IMR-90 (cell line): ENCODE data around the gene FCRL2. TPM values are rescaled to one million over a fixed set of nuclear protein-coding genes. Genes with fewer than 3 reads are reported as not detected.

Source experiments
- ATAC-seq: fragments of 200-7000 bp; cut with Tn5 transposase; 2 replicates; pipeline ENCODE4 v1.9.1; 2020; ENCODE audit warnings: low read depth, mild to moderate bottlenecking, moderate library complexity
- BruUV-seq: library from RNA; stranded (reverse); fragments of 400-500 nt; replicated peaks from 2 replicates; lab custom pipeline; 2021; lab: Mats Ljungman, UMichigan
- CTCF ChIA-PET: fragments of 300-600 bp; formaldehyde crosslinking; extraction: SDS; loops from one replicate; lab custom pipeline; 2021; ENCODE audit warnings: antibody characterized with exemption; lab: Yijun Ruan, JAX
- POLR2A ChIA-PET: fragments of 300-600 bp; sonication (Branson Sonifier 250); formaldehyde crosslinking; loops from one replicate; lab custom pipeline; 2022; ENCODE audit warnings: antibody characterized with exemption; ENCODE audit not compliant: unreplicated experiment; lab: Charles Lee
- DNase-seq: peaks from one replicate; pipeline ENCODE4 v3.0.0; 2013
- H2AFZ ChIP-seq: replicated peaks from 2 replicates; pipeline ENCODE3; 2013; ENCODE audit warnings: low read length, mild to moderate bottlenecking; ENCODE audit not compliant: poor library complexity
- H2AK5ac ChIP-seq: 2 replicates; pipeline ENCODE4 v1.6.1; 2013; ENCODE audit warnings: low read depth, low read length, inconsistent platforms
- H2AK9ac ChIP-seq: replicated peaks from 2 replicates; pipeline ENCODE3; 2013; ENCODE audit warnings: mild to moderate bottlenecking, low read depth, low read length, moderate library complexity; ENCODE audit not compliant: poor library complexity
- H2BK120ac ChIP-seq: 2 replicates; pipeline ENCODE4 v1.6.1; 2013; ENCODE audit warnings: low read depth, low read length, inconsistent platforms
- H2BK15ac ChIP-seq: 3 replicates; pipeline ENCODE4 v1.6.1; 2013; ENCODE audit warnings: low read depth, low read length, inconsistent platforms
- H2BK20ac ChIP-seq: 2 replicates; pipeline ENCODE4 v1.6.1; 2013; ENCODE audit warnings: low read depth, mild to moderate bottlenecking, inconsistent platforms, low read length, moderate library complexity
- H2BK5ac ChIP-seq: 2 replicates; pipeline ENCODE4 v1.6.1; 2013; ENCODE audit warnings: mild to moderate bottlenecking, low read depth, low read length, inconsistent platforms; ENCODE audit not compliant: poor library complexity, severe bottlenecking
- H3K14ac ChIP-seq: replicated peaks from 2 replicates; pipeline ENCODE4 v1.6.1; 2013; ENCODE audit warnings: low read depth, low read length, inconsistent platforms
- H3K18ac ChIP-seq: 2 replicates; pipeline ENCODE4 v1.6.1; 2013; ENCODE audit warnings: low read depth, low read length, control low read depth
- H3K23ac ChIP-seq: 2 replicates; pipeline ENCODE4 v1.6.1; 2013; ENCODE audit warnings: low read depth, low read length, inconsistent platforms
- H3K27ac ChIP-seq: 2 replicates; pipeline ENCODE4 v1.5.1; 2013; ENCODE audit warnings: mild to moderate bottlenecking, control low read depth, low read length; ENCODE audit not compliant: insufficient read depth
- H3K27me3 ChIP-seq: 2 replicates; pipeline ENCODE4 v1.6.1; 2013; ENCODE audit warnings: low read length; ENCODE audit not compliant: control insufficient read depth, insufficient read depth
- H3K36me3 ChIP-seq: 2 replicates; pipeline ENCODE4 v1.6.1; 2013; ENCODE audit warnings: low read length, mixed read lengths; ENCODE audit not compliant: control insufficient read depth, insufficient read depth
- H3K4ac ChIP-seq: 2 replicates; pipeline ENCODE4 v1.6.1; 2013; ENCODE audit warnings: low read depth, low read length, inconsistent platforms
- H3K4me1 ChIP-seq: 2 replicates; pipeline ENCODE4 v1.6.1; 2013; ENCODE audit warnings: low read length, mixed read lengths; ENCODE audit not compliant: control insufficient read depth, insufficient read depth
- H3K4me2 ChIP-seq: 2 replicates; pipeline ENCODE4 v1.6.1; 2013; ENCODE audit warnings: low read depth, mild to moderate bottlenecking, control low read depth, low read length, moderate library complexity
- H3K4me3 ChIP-seq: 2 replicates; pipeline ENCODE4 v1.5.1; 2013; ENCODE audit warnings: low read depth, mild to moderate bottlenecking, control low read depth, low read length, moderate library complexity; ENCODE audit not compliant: insufficient read depth
- H3K56ac ChIP-seq: 2 replicates; pipeline ENCODE4 v1.6.1; 2013; ENCODE audit warnings: low read length, inconsistent platforms; ENCODE audit not compliant: insufficient read depth; ENCODE audit errors: extremely low read depth
- H3K79me1 ChIP-seq, 2 experiments: 2 replicates each; pipeline ENCODE4 v1.6.1; 2013; ENCODE audit warnings: low read length in 2 of 2, inconsistent platforms in 1 of 2, low read depth in 1 of 2
- H3K9ac ChIP-seq: 2 replicates; pipeline ENCODE4 v1.6.1; 2013; ENCODE audit warnings: low read depth, low read length, control low read depth
- H3K9me1 ChIP-seq: 2 replicates; pipeline ENCODE4 v1.6.1; 2013; ENCODE audit warnings: low read length, inconsistent platforms; ENCODE audit not compliant: insufficient read depth
- H3K9me3 ChIP-seq: 2 replicates; pipeline ENCODE4 v1.6.1; 2013; ENCODE audit warnings: low read length; ENCODE audit not compliant: control insufficient read depth, insufficient read depth
- H4K20me1 ChIP-seq: 2 replicates; pipeline ENCODE4 v1.6.1; 2013; ENCODE audit warnings: low read length, inconsistent platforms; ENCODE audit not compliant: insufficient read depth
- H4K5ac ChIP-seq: 2 replicates; pipeline ENCODE4 v1.6.1; 2013; ENCODE audit warnings: mild to moderate bottlenecking, low read depth, low read length, control low read depth
- H4K8ac ChIP-seq, 2 experiments: 2 replicates each; pipeline ENCODE4 v1.6.1; 2013; ENCODE audit warnings: low read depth in 2 of 2, low read length in 2 of 2, control low read depth in 1 of 2, inconsistent platforms in 1 of 2
- H4K91ac ChIP-seq: 2 replicates; pipeline ENCODE4 v1.6.1; 2013; ENCODE audit warnings: low read depth, low read length, inconsistent platforms; ENCODE audit not compliant: insufficient read depth
- FOS ChIP-seq: fragments of 150-350 bp; IDR thresholded peaks from 2 replicates; pipeline ENCODE4 v1.6.1; 2016; ENCODE audit warnings: low read depth, low read length
- MXI1 ChIP-seq: IDR thresholded peaks from 2 replicates; pipeline ENCODE4 v1.6.1; 2012; ENCODE audit warnings: low read depth, mild to moderate bottlenecking, low read length, moderate library complexity, borderline replicate concordance
- RCOR1 ChIP-seq: IDR thresholded peaks from 2 replicates; pipeline ENCODE4 v1.6.1; 2012; ENCODE audit warnings: mild to moderate bottlenecking, low read length, improper control_type of control experiment; ENCODE audit not compliant: insufficient replicate concordance
- WGBS, 2 experiments: methylation state at CpG; one replicate each; pipeline versions ENCODE4 v1.1.5 to v1.1.7; 2013; ENCODE audit warnings: missing lambda C conversion rate in 2 of 2; ENCODE audit not compliant: insufficient read length in 1 of 2; ENCODE audit errors: extremely low coverage in 2 of 2; 5-methylcytosine and 5-hydroxymethylcytosine counted together
- dilution Hi-C: fragments of 300-500 bp; cut with HindIII; formaldehyde crosslinking; loops from one replicate; pipeline ENCODE4 v1.14.3; 2018; ENCODE audit warnings: low sequenced_read_pairs; ENCODE audit not compliant: unreplicated experiment
- in situ Hi-C: fragments of 300-500 bp; cut with MboI; formaldehyde crosslinking; loops from 3 replicates; pipeline ENCODE4 v1.14.3; 2019; ENCODE audit warnings: low sequenced_read_pairs, inconsistent platforms, mixed read lengths
- intact Hi-C: fragments of 100-400 bp; cut with micrococcal nuclease; formaldehyde crosslinking; loops from 2 replicates; pipeline ENCODE4 v1.10.0; 2022
- polyA plus RNA-seq, 3 experiments: library from polyadenylated mRNA; depleted of rRNA; stranded (reverse); fragments of >200 nt; gene quantifications; 2 replicates each; pipeline ENCODE4 v1.2.3, GENCODE V29; 2012; ENCODE audit warnings: low replicate concordance in 1 of 3
- total RNA-seq: library from RNA; depleted of rRNA; stranded (reverse); fragments of >200 nt; gene quantifications from 2 replicates; pipeline ENCODE4 v1.2.3, GENCODE V29; 2012

FCRL2 gene
- total and polyA plus RNA-seq, 2 of the 4 experiments (the other 2 are of a cell fraction) = not detected

DNA sequence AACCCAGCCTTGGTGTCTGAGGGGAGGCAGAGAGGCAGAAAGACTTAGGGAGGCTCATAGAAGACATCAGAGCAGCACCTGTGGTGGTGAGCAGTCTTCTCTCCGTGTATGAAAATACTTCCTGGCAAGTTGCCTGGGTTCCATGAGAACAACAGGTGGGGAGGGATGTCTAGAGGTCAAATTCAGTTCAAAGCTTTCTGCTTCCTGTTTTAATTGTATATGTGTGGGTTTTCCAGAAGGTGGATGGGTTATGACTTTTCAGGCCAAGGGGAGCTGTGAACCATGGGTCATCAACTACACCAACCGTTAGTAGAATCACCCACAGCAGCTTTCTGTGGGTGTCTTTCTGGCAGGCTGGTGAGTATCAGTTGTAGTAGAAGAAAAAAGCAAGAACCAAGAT lies 4.1 kb upstream of the FCRL2 start:
- intact Hi-C loops = no loop called here
- H3K36me3 ChIP-seq = no peaks in the 10 kb centered on the region
- no peaks in the 10 kb centered on the region for H3K27me3 ChIP-seq
- H3K4me3 ChIP-seq = no peak overlapping the region
- no peak overlapping the region for H4K91ac ChIP-seq
- no peaks in the 10 kb centered on the region for H3K79me1 ChIP-seq
- H3K9me3 ChIP-seq = no peaks in the 10 kb centered on the region
- H2AK9ac ChIP-seq = no peak overlapping the region
- POLR2A ChIA-PET = no interaction called here
- no peak overlapping the region for H2BK15ac ChIP-seq
- H3K14ac ChIP-seq = no peak overlapping the region
- in situ Hi-C loops = no loop called here
- CTCF ChIA-PET = no interaction called here
- no peak overlapping the region for H2AK5ac ChIP-seq
- no peak overlapping the region for H4K5ac ChIP-seq
- H3K4me2 ChIP-seq = no peak overlapping the region
- H2AFZ ChIP-seq = no peak overlapping the region
- H3K4me1 ChIP-seq = no peaks in the 10 kb centered on the region
- no peak overlapping the region for H3K27ac ChIP-seq
- DNase-seq (no peak), ATAC-seq (no peak)
- H2BK5ac ChIP-seq = no peak overlapping the region
- no peak overlapping the region for H3K23ac ChIP-seq
- no peak for TF ChIP-seq RCOR1
- no peak for TF ChIP-seq MXI1
- no peak for TF ChIP-seq FOS
- dilution Hi-C loops = no loop called here
- H3K9ac ChIP-seq = no peak overlapping the region
- no peak overlapping the region for H3K18ac ChIP-seq
- BruUV-seq = no TSS peak
- H2BK20ac ChIP-seq = no peak overlapping the region
- H3K4ac ChIP-seq = no peak overlapping the region
- no peak overlapping the region for H3K56ac ChIP-seq
- 0% methylated on average over 1 of the region's 2 CpGs; no CpG with 5 or more reads in 1 of the 2 experiments for WGBS, 2 experiments
- no peak overlapping the region for H2BK120ac ChIP-seq
- no peak overlapping the region for H4K8ac ChIP-seq
- H4K20me1 ChIP-seq = no peaks in the 10 kb centered on the region
- no peaks in the 10 kb centered on the region for H3K9me1 ChIP-seq
